ENCODE data around the gene ITGA2. TPM values are rescaled to one million over a fixed set of nuclear protein-coding genes. Genes with fewer than 3 reads are reported as not detected.

The ITGA2 gene
- total RNA-seq, 3 donors from 2014 or later: 0.80 to 33.7 (median 11.8) TPM

DNA sequence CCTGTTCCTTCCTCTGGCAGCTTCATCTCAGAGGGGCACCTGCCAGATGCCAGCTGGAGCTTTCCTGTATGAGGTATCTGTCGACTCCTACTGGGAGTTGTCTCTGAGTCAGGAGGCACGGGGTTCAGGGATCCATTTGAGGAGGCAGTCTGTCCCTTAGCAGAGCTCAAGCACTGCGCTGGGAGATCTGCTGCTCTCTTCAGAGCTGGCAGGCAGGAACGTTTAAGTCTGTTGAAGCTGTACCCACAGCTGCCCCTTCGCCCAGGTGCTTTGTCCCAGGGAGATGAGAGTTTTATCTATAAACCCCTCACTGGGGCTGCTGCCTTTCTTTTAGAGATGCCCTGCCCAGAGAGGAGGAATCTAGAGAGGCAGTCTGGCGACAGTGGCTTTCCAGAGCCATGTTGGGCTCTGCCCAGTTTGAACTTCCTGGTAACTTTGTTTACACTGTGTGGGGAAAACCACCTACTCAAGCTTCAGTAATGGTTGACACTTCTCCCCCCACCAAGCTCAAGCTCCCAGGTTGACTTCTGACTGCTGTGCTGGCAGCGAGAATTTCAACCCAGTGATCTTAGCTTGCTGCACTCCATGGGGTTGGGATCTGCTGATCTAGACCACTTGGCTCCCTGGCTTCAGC, 11.8 kb upstream of the ITGA2 start:
- Histone ChIP-seq H3K36me3 (no peaks in the 10 kb centered on the region), H3K27ac (no peak overlapping the region), H3K9me3 (peaks cover 0 to 13% of the 10 kb centered on the region in 2 donors), H3K4me3 (no peak overlapping the region), H3K27me3 (no peaks in the 10 kb centered on the region), H3K4me1 (no peaks in the 10 kb centered on the region)
- intact Hi-C loops (cut with DNase I; ENCODE audit: low total_unique reads): no loop called here
- TF ChIP-seq POLR2AphosphoS5 (IDR thresholded peaks at IDR 0.05) (no peak), POLR2A (IDR thresholded peaks at IDR 0.05) (no peak), CTCF (IDR thresholded peaks at IDR 0.05) (no peak)
- DNase-seq (ENCODE audit: low spot score in 2 of 2): no peak

GRCh38 chr5:52981507-52981906, 7.6 kb upstream of the ITGA2 start:
- no peaks in the 10 kb centered on the region for H3K27me3 ChIP-seq
- intact Hi-C loops (cut with DNase I; ENCODE audit: low total_unique reads): no loop called here
- H3K27ac ChIP-seq: no peak overlapping the region
- H3K36me3 ChIP-seq: no peaks in the 10 kb centered on the region
- no peak for DNase-seq (ENCODE audit: low spot score in 2 of 2)
- H3K9me3 ChIP-seq: peaks cover 0 to 9% of the 10 kb centered on the region in 2 donors
- H3K4me3 ChIP-seq: no peak overlapping the region
- TF ChIP-seq CTCF (IDR thresholded peaks at IDR 0.05) (no peak), POLR2A (IDR thresholded peaks at IDR 0.05) (no peak), POLR2AphosphoS5 (IDR thresholded peaks at IDR 0.05) (no peak)
- no peaks in the 10 kb centered on the region for H3K4me1 ChIP-seq

DNA sequence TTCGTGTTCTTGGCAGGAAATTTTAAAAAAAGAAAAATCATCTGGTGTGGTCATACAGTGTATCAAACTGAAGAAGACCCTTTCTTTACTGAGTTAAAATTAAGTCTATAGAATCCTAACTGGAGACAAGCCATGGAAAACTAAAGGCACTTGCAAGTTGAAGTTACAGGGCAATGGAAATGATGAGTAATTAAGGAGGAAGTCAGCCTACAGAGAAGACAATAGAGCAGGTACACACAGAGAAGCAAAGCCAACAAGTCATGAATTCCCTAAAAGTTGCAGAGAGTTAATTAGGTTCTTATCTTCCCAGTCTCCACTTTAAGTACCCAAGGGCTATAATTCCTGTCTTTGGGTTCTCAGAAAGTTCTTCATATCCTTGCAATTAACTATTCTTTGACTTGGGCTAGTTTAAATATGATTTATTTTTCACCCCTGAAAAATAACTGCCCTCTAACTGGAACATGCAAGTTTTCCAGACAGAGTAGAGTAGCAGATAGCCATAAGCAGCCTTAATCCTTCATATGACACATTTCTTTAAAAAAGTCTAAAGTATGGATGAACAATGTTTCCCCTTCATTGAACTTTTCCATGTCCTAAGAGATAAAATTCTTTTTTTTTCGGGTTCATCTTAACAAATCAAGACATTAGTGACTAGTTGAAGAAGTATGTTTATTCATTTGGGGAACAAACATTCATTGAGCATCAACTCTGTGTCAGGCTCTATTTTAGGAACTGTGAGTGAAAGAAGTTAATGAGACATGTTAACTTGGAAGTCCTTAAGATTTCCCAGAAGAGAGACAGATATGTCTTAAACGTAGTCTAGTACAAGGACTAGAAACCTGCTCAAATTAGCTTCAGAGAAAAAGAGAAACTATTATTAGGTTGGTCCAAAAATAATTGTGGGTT, 5.2 kb upstream of the ITGA2 start:
- Histone ChIP-seq H3K36me3 (no peaks in the 10 kb centered on the region), H3K4me1 (no peaks in the 10 kb centered on the region), H3K27me3 (no peaks in the 10 kb centered on the region), H3K4me3 (no peak overlapping the region), H3K9me3 (no peaks in the 10 kb centered on the region), H3K27ac (no peak overlapping the region)
- TF ChIP-seq POLR2A (IDR thresholded peaks at IDR 0.05) (no peak), POLR2AphosphoS5 (IDR thresholded peaks at IDR 0.05) (no peak), CTCF (IDR thresholded peaks at IDR 0.05) (no peak)
- intact Hi-C loops (cut with DNase I; ENCODE audit: low total_unique reads): no loop called here
- no peak for DNase-seq (ENCODE audit: low spot score in 2 of 2)

DNA sequence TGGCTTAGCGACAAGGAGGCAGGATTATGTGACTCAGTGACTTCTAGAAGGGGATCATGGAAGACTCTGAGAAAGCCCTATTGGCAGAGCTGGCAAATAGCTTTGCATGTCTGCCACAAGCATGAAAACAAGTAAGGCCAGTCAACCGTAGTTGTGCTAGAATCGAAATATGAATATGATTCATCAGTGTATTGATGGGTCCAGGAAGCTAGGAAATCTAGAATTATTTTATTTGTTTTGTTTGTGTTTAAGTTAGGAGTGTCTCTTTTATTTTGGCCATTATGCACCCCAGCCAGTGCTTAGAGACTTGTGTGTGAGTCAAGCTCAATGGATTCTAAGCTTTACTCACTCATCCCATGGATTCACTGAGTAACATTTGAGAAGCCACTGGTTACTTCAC, 3.8 kb upstream of the ITGA2 start:
- Histone ChIP-seq H3K36me3 (no peaks in the 10 kb centered on the region), H3K4me3 (no peak overlapping the region), H3K9me3 (no peaks in the 10 kb centered on the region), H3K27ac (no peak overlapping the region), H3K27me3 (no peaks in the 10 kb centered on the region), H3K4me1 (no peaks in the 10 kb centered on the region)
- intact Hi-C loops (cut with DNase I; ENCODE audit: low total_unique reads): no loop called here
- no peak for DNase-seq (ENCODE audit: low spot score in 2 of 2)
- no peak for TF ChIP-seq POLR2AphosphoS5 (IDR thresholded peaks at IDR 0.05)
- TF ChIP-seq POLR2A (IDR thresholded peaks at IDR 0.05): no peak
- no peak for TF ChIP-seq CTCF (IDR thresholded peaks at IDR 0.05)
